Measurements from ENCODE around the gene TEX55. TPM values are rescaled to one million over a fixed set of nuclear protein-coding genes. Genes with fewer than 3 reads are reported as not detected.

The TEX55 gene
- total and polyA plus RNA-seq, 9 of the 15 experiments (the other 6 are each of a cell fraction or from before 2014, with no cell fraction given): not detected

GRCh38 chr3:119145128-119145499 lies 851 bp upstream of the TEX55 start:
- DNase-seq (ENCODE audit: extremely low read depth in 1 of 4, low spot score in 3 of 4): no peak
- in situ Hi-C loops (cut with MboI): loop anchor here (25.0 kb wide), 1 partner anchor 542 kb away; the partner anchor contains the start of gene COX17
- no TSS peak for BruUV-seq (replicated peaks)
- Histone ChIP-seq H3K27ac (ENCODE audit: extremely low read depth, low read depth, low read length) (no peak overlapping the region), H3K79me2 (ENCODE audit: control insufficient read depth, insufficient read depth, low read length) (no peaks in the 10 kb centered on the region), H3K4me3 (no peak overlapping the region), H3K4me1 (replicated peaks in 1 of 2; ENCODE audit: control insufficient read depth in 2 of 2, insufficient read depth in 2 of 2, low read length in 2 of 2) (peaks cover 0 to 6% of the 10 kb centered on the region in 2 experiments; a peak in 2 of 5 replicates), H3K36me3 (ENCODE audit: control insufficient read depth, insufficient read depth, low read length) (no peaks in the 10 kb centered on the region), H3K27me3 (ENCODE audit: control insufficient read depth in 2 of 2, insufficient read depth in 2 of 2, low read length in 2 of 2) (no peaks in the 10 kb centered on the region), H3K4me2 (ENCODE audit: insufficient read depth, low read length) (no peak overlapping the region), H3K9me1 (ENCODE audit: control insufficient read depth, insufficient read depth, low read length) (no peaks in the 10 kb centered on the region), H2AFZ (ENCODE audit: low read depth, low read length) (no peak overlapping the region), H4K20me1 (replicated peaks; ENCODE audit: control insufficient read depth, insufficient read depth, low read length) (no peaks in the 10 kb centered on the region), H3K9me3 (replicated peaks; ENCODE audit: control insufficient read depth, insufficient read depth, low read depth, low read length) (no peaks in the 10 kb centered on the region), H3K9ac (ENCODE audit: insufficient read depth in 1 of 2, low read depth in 2 of 2, low read length in 2 of 2) (no peak overlapping the region)
- no peak for FAIRE-seq
- intact Hi-C loops (cut with micrococcal nuclease): loop anchor here (1.0 kb wide), 2 partner anchors 96 to 208 kb away; no protein-coding TSS in a partner anchor
- POLR2A ChIA-PET: no interaction called here
- ATAC-seq: no peak
- CTCF ChIA-PET (ENCODE audit: low intra/inter-chr PET ratio): interaction anchor here (0.5 kb wide), 1 partner anchor 206 kb away, joined by 4 read pairs; no protein-coding TSS in a partner anchor
- no peak for TF ChIP-seq SRSF7 (optimal IDR thresholded peaks at IDR 0.05; ENCODE audit: low read depth, low read length)
- no peak for TF ChIP-seq RFX7 (CRISPR knock-in tag; IDR thresholded peaks at IDR 0.05)
- TF ChIP-seq ZNF316 (IDR thresholded peaks at IDR 0.05): no peak
- TF ChIP-seq SFPQ (IDR thresholded peaks at IDR 0.05; ENCODE audit: low read depth, low read length): no peak
- TF ChIP-seq CEBPB (tag; IDR thresholded peaks at IDR 0.05): no peak
- TF ChIP-seq ZC3H4 (CRISPR knock-in tag; IDR thresholded peaks at IDR 0.05; ENCODE audit: borderline replicate concordance): no peak
- TF ChIP-seq ZBTB43 (CRISPR knock-in tag; IDR thresholded peaks at IDR 0.05): no peak
- TF ChIP-seq HNRNPL (IDR thresholded peaks at IDR 0.05; ENCODE audit: low read depth, low read length): no peak
- TF ChIP-seq CREM (IDR thresholded peaks at IDR 0.05; ENCODE audit: low read depth): no peak
- no peak for TF ChIP-seq FOXP1 (CRISPR knock-in tag; IDR thresholded peaks at IDR 0.05)
- no peak for TF ChIP-seq TCF7L2 (IDR thresholded peaks at IDR 0.05; ENCODE audit: low read depth, low read length)
